A673 (cell line): ENCODE measurements around the gene CACNG5. TPM values are rescaled to one million over a fixed set of nuclear protein-coding genes. Genes with fewer than 3 reads are reported as not detected.

ENCODE experiments used
- BruUV-seq: library from RNA; stranded (reverse); fragments of 400-500 nt; replicated peaks from 2 replicates; lab custom pipeline; 2021; lab: Mats Ljungman, UMichigan
- CTCF ChIA-PET: fragments of 300-600 bp; sonication (Branson Sonifier 250); formaldehyde crosslinking; loops from one replicate; lab custom pipeline; 2022; ENCODE audit warnings: antibody characterized with exemption; lab: Charles Lee
- POLR2A ChIA-PET: fragments of 300-600 bp; sonication (Branson Sonifier 250); formaldehyde crosslinking; loops from one replicate; lab custom pipeline; 2022; ENCODE audit warnings: antibody characterized with exemption; ENCODE audit not compliant: low non-redundant PET; lab: Charles Lee
- DNase-seq: peaks from one replicate; pipeline ENCODE4 v3.0.0-alpha.2; 2015; ENCODE audit warnings: low spot score
- H3K27ac ChIP-seq: fragments of 200-600 bp; sonication (generic); 2 replicates; pipeline ENCODE4 v1.5.1; 2016; ENCODE audit warnings: mixed run types, low read depth, mild to moderate bottlenecking, mixed read lengths, antibody characterized with exemption, low read length; ENCODE audit not compliant: poor library complexity, severe bottlenecking
- H3K27me3 ChIP-seq: fragments of 200-600 bp; sonication (generic); replicated peaks from 2 replicates; pipeline ENCODE4 v1.6.1; 2017; ENCODE audit warnings: mixed run types, low read depth, mild to moderate bottlenecking, mixed read lengths, antibody characterized with exemption, low read length; ENCODE audit not compliant: insufficient read depth, poor library complexity
- H3K36me3 ChIP-seq: fragments of 200-600 bp; sonication (generic); 2 replicates; pipeline ENCODE4 v1.6.1; 2016; ENCODE audit warnings: mixed run types, mild to moderate bottlenecking, mixed read lengths, antibody characterized with exemption, low read length; ENCODE audit not compliant: insufficient read depth, poor library complexity, severe bottlenecking
- H3K4me1 ChIP-seq: fragments of 200-600 bp; sonication (generic); 2 replicates; pipeline ENCODE4 v1.6.1; 2017; ENCODE audit warnings: mixed run types, mild to moderate bottlenecking, mixed read lengths, antibody characterized with exemption, low read length; ENCODE audit not compliant: insufficient read depth, poor library complexity, severe bottlenecking
- H3K4me3 ChIP-seq: fragments of 200-600 bp; sonication (generic); 2 replicates; pipeline ENCODE4 v1.5.1; 2016; ENCODE audit warnings: low read depth, mixed run types, mild to moderate bottlenecking, mixed read lengths, low read length; ENCODE audit not compliant: poor library complexity, severe bottlenecking
- H3K9me3 ChIP-seq: fragments of 200-600 bp; sonication (generic); 2 replicates; pipeline ENCODE4 v1.6.1; 2016; ENCODE audit warnings: mixed run types, low read depth, mild to moderate bottlenecking, mixed read lengths, antibody characterized with exemption, low read length; ENCODE audit not compliant: poor library complexity, severe bottlenecking
- CTCF ChIP-seq: fragments of 300-800, 200-600 bp; sonication (generic); conservative IDR thresholded peaks from 2 replicates; pipeline ENCODE4 v1.5.1; 2017; ENCODE audit warnings: low read depth, mild to moderate bottlenecking, antibody characterized with exemption, low read length, moderate library complexity, mixed read lengths
- EZH2 ChIP-seq: fragments of 200-600 bp; sonication (generic); IDR thresholded peaks from 2 replicates; pipeline ENCODE4 v1.6.1; 2017; ENCODE audit warnings: borderline replicate concordance, low read depth, mild to moderate bottlenecking, mixed read lengths, antibody characterized with exemption, low read length; ENCODE audit not compliant: poor library complexity, severe bottlenecking
- intact Hi-C: fragments of 100-400 bp; cut with micrococcal nuclease; formaldehyde crosslinking; loops from one replicate; pipeline ENCODE4 v1.10.0; 2022; ENCODE audit not compliant: unreplicated experiment
- total RNA-seq: library from RNA; stranded (reverse); gene quantifications from 2 replicates; pipeline ENCODE4 v1.2.3, GENCODE V29; 2021

The CACNG5 gene
- total RNA-seq, 1 experiment from 2014 or later, result 0.88 TPM

DNA sequence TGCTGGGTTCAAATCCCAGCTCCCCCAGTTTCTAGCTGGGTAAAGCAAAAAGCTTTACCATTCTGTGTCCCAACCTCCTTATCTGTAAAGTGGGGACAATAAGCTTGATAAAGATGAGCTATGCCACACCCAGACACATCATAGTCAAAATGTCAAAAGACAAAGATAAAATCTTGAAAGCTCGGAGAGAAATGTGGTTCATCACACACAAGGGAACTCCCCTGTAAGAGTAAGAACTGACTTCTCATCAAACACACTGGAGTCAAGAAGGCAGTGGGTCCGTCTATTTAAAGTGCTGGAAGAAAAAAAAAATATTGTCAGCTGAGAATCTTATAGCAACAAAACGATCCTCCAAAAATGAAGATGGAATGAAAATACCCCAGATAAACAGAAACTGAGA lies 25.3 kb downstream of the CACNG5 start:
- no TSS peak for BruUV-seq
- intact Hi-C loops, result no loop called here
- Histone ChIP-seq H3K27me3 (no peaks in the 10 kb centered on the region), H3K4me3 (no peak overlapping the region), H3K4me1 (no peaks in the 10 kb centered on the region), H3K36me3 (no peaks in the 10 kb centered on the region), H3K9me3 (no peaks in the 10 kb centered on the region), H3K27ac (no peak overlapping the region)
- TF ChIP-seq CTCF (no peak), EZH2 (no peak)
- CTCF ChIA-PET, result interaction anchor here (0.5 kb wide), 1 partner anchor 292 kb away, joined by 4 read pairs; no protein-coding TSS in a partner anchor
- POLR2A ChIA-PET, result no interaction called here
- no peak for DNase-seq

GRCh38 chr17:66863820-66864219 lies 28.9 kb downstream of the CACNG5 start:
- Histone ChIP-seq H3K36me3 (no peaks in the 10 kb centered on the region), H3K4me1 (no peaks in the 10 kb centered on the region), H3K27ac (no peak overlapping the region), H3K9me3 (peaks cover 5% of the 10 kb centered on the region), H3K27me3 (no peaks in the 10 kb centered on the region), H3K4me3 (no peak overlapping the region)
- no TSS peak for BruUV-seq
- CTCF ChIA-PET, result no interaction called here
- DNase-seq, result no peak
- POLR2A ChIA-PET, result no interaction called here
- TF ChIP-seq EZH2 (no peak), CTCF (no peak)
- intact Hi-C loops, result no loop called here

- DNase-seq, result no peak
- intact Hi-C loops, result no loop called here
- no peak for TF ChIP-seq CTCF
- TF ChIP-seq EZH2, result no peak
- POLR2A ChIA-PET, result no interaction called here
- Histone ChIP-seq H3K9me3 (peaks cover 5% of the 10 kb centered on the region), H3K27me3 (no peaks in the 10 kb centered on the region), H3K4me1 (no peaks in the 10 kb centered on the region), H3K4me3 (no peak overlapping the region), H3K36me3 (no peaks in the 10 kb centered on the region), H3K27ac (no peak overlapping the region)
- CTCF ChIA-PET, result no interaction called here
- BruUV-seq, result no TSS peak
Measured at GRCh38 chr17:66865151-66865550, 30.2 kb downstream of the CACNG5 start.
